Stimulated activated CD4-positive, alpha-beta T cell treated with anti-CD3 and anti-CD28 coated beads, Interleukin-12 subunit alpha, Interleukin-12 subunit beta, amount 100 ng/mL, for 4 hours (primary cell): Measurements from ENCODE around the gene TEX13C.
"Not testable (repeated sequence)": the region's sequence is repeated elsewhere in the genome, so short reads cannot be mapped to it uniquely, and the experiment has no call there.

Source experiments
- DNase-seq: peaks from one replicate; pipeline ENCODE4 v3.0.0-alpha.2; 2020

TEX13C gene

GRCh38 chrX:125319646-125320521, at the start of gene TEX13C:
TEX13C (plus strand) TSS chrX:125319871; CDS start chrX:125320120, 249 bp downstream.
- no peak for DNase-seq

GRCh38 chrX:125287282-125287681, 32.4 kb upstream of the TEX13C start:
- no peak for DNase-seq

- DNase-seq = no peak
These were observed 31.3 kb upstream of the TEX13C start for GRCh38 chrX:125288343-125288742.

GRCh38 chrX:125289209-125289608, 30.5 kb upstream of the TEX13C start:
- no peak for DNase-seq

- DNase-seq = no peak
These were observed 29.8 kb upstream of the TEX13C start for GRCh38 chrX:125289920-125290319.

- no peak for DNase-seq
These were observed 28.5 kb upstream of the TEX13C start for GRCh38 chrX:125291124-125291523.

- DNase-seq = no peak
These were observed 25.6 kb upstream of the TEX13C start for GRCh38 chrX:125293850-125294780.

GRCh38 chrX:125295337-125295736, 24.3 kb upstream of the TEX13C start:
- DNase-seq = no peak

- DNase-seq = no peak
These were observed 20.8 kb upstream of the TEX13C start for GRCh38 chrX:125298871-125299270.

GRCh38 chrX:125306335-125306866, 13.3 kb upstream of the TEX13C start:
- DNase-seq = no peak

GRCh38 chrX:125308653-125309052, 11.0 kb upstream of the TEX13C start:
- DNase-seq = no peak

- DNase-seq = not testable (repeated sequence)
These were observed 505 bp upstream of the TEX13C start for GRCh38 chrX:125319166-125319565.

GRCh38 chrX:125322431-125322830, 2.8 kb downstream of the TEX13C start:
- no peak for DNase-seq

GRCh38 chrX:125326599-125326998, 6.9 kb downstream of the TEX13C start:
- DNase-seq = no peak

- DNase-seq = no peak
These were observed 8.2 kb downstream of the TEX13C start for GRCh38 chrX:125327891-125328290.

- DNase-seq = no peak
These were observed 13.9 kb downstream of the TEX13C start for GRCh38 chrX:125333583-125333982.

- no peak for DNase-seq
These were observed 20.8 kb downstream of the TEX13C start for GRCh38 chrX:125340490-125340889.

- DNase-seq = no peak
These were observed 54.5 kb downstream of the TEX13C start for GRCh38 chrX:125374169-125374568.
